Gastroesophageal sphincter (tissue), 3 donors: ENCODE measurements around the gene FBXL16.

Source experiments
- POLR2A ChIP-seq, 2 donors: fragments of 450-650 bp; IDR thresholded peaks; one replicate each; pipeline ENCODE4 v1.6.1; 2017; ENCODE audit warnings: antibody characterized with exemption in 2 of 2, mild to moderate bottlenecking in 2 of 2, moderate library complexity in 1 of 2
- POLR2AphosphoS5 ChIP-seq: sonication (generic); formaldehyde crosslinking; IDR thresholded peaks from one replicate; pipeline ENCODE4 v1.6.1; 2017; ENCODE audit warnings: antibody characterized with exemption
- TF ChIP-seq, protein P1 (sequence below), 4 experiments: fragments of 200-600 bp in 2 of 4; fragments of 450-650 bp in 2 of 4; sonication (generic) in 1 of 4; IDR thresholded peaks; one replicate each; pipeline ENCODE4 v1.5.1; 2017 to 2019; ENCODE audit warnings: antibody characterized with exemption in 4 of 4, mild to moderate bottlenecking in 2 of 4, moderate library complexity in 2 of 4

DNA sequence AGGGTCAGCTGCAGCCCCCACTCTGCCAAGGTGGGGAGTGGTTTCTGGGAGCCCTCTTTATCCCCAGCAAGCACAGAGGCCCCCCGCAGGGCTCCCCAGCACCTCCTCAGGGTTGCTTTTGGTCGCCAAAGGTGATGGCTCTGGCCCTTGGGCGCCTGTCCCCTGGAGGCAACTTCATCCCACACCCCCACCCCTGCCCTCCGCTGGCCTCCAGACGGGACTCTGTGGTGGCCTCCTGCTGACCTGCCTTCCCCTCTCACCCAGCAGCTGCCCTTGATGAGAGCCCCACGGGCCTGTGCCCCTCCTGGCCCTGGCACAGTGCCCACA is 45.5 kb downstream of the FBXL16 start:
- TF ChIP-seq, protein P1, sequence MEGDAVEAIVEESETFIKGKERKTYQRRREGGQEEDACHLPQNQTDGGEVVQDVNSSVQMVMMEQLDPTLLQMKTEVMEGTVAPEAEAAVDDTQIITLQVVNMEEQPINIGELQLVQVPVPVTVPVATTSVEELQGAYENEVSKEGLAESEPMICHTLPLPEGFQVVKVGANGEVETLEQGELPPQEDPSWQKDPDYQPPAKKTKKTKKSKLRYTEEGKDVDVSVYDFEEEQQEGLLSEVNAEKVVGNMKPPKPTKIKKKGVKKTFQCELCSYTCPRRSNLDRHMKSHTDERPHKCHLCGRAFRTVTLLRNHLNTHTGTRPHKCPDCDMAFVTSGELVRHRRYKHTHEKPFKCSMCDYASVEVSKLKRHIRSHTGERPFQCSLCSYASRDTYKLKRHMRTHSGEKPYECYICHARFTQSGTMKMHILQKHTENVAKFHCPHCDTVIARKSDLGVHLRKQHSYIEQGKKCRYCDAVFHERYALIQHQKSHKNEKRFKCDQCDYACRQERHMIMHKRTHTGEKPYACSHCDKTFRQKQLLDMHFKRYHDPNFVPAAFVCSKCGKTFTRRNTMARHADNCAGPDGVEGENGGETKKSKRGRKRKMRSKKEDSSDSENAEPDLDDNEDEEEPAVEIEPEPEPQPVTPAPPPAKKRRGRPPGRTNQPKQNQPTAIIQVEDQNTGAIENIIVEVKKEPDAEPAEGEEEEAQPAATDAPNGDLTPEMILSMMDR (IDR thresholded peaks at IDR 0.05) = no peak
- TF ChIP-seq POLR2A (IDR thresholded peaks at IDR 0.05) = no peak
- no peak for TF ChIP-seq POLR2AphosphoS5
